ENCODE data around the gene TIMM17B. TPM values are rescaled to one million over a fixed set of nuclear protein-coding genes. Genes with fewer than 3 reads are reported as not detected.

TIMM17B gene
- total and polyA plus RNA-seq, 2 donors (not counting 1 experiment from before 2014, with no cell fraction given), result 50.0 to 63.9 TPM

- Histone ChIP-seq H4K20me1 (ENCODE audit: control insufficient read depth, insufficient read depth, low read length, poor library complexity, severe bottlenecking) (no peaks in the 10 kb centered on the region), H3K36me3 (replicated peaks in 1 of 2; ENCODE audit: control extremely low read depth in 1 of 2, control insufficient read depth in 1 of 2, extremely low read depth in 1 of 2, insufficient read depth in 2 of 2, low read length in 1 of 2) (no peaks in the 10 kb centered on the region), H3K27ac (ENCODE audit: low read length in 2 of 2) (no peak overlapping the region), H3K4me2 (replicated peaks; ENCODE audit: low read depth, low read length, poor library complexity, severe bottlenecking) (no peak overlapping the region), H3K79me2 (ENCODE audit: control insufficient read depth, insufficient read depth, low read length) (no peaks in the 10 kb centered on the region), H3K9me3 (ENCODE audit: control extremely low read depth in 1 of 3, control insufficient read depth in 2 of 3, insufficient read depth in 1 of 3, low read length in 2 of 3) (no peaks in the 10 kb centered on the region), H3K9ac (ENCODE audit: low read length) (no peak overlapping the region), H3K4me1 (ENCODE audit: control insufficient read depth in 2 of 2, insufficient read depth in 2 of 2, low read length in 2 of 2) (no peaks in the 10 kb centered on the region), H3K27me3 (replicated peaks in 1 of 4; ENCODE audit: control extremely low read depth in 1 of 4, control insufficient read depth in 3 of 4, insufficient read depth in 4 of 4, low read length in 3 of 4) (no peaks in the 10 kb centered on the region), H2AFZ (ENCODE audit: insufficient read depth, low read depth, low read length, poor library complexity, severe bottlenecking) (no peak overlapping the region), H3K4me3 (ENCODE audit: control extremely low read depth in 1 of 5, extremely low read depth in 1 of 5, insufficient read depth in 1 of 5, low read depth in 2 of 5, low read length in 4 of 5) (no peak overlapping the region)
- WGBS (ENCODE audit: insufficient coverage), result no CpG with 5 or more reads among the region's 1 CpG
- ATAC-seq (ENCODE audit: low read depth) (no peak), DNase-seq (no peak)
- H3K9me3 Mint-ChIP-seq (ENCODE audit: insufficient read depth), result no peaks in the 10 kb centered on the region
- POLR2A ChIA-PET, result no interaction called here
- CTCF ChIA-PET, result no interaction called here
- intact Hi-C loops (cut with micrococcal nuclease), result no loop called here
- no peaks in the 10 kb centered on the region for H3K4me1 Mint-ChIP-seq
- no peak overlapping the region for H3K27ac Mint-ChIP-seq
- H3K27me3 Mint-ChIP-seq, result peaks cover 5% of the 10 kb centered on the region
- H3K4me3 Mint-ChIP-seq, result no peak overlapping the region
- TF ChIP-seq EZH2 (IDR thresholded peaks at IDR 0.05; ENCODE audit: borderline replicate concordance, insufficient read depth, low read depth, low read length, poor library complexity, severe bottlenecking) (no peak), CTCF (IDR thresholded peaks at IDR 0.05) (no peak)
Measured at GRCh38 chrX:48848847-48849246, 48.7 kb downstream of the TIMM17B start.

Other genes with a start within 250 kb of the TIMM17B start
- gene WAS, start 214.0 kb downstream of the TIMM17B start, total RNA-seq, result 98.0 and 102 TPM in 2 replicates
- gene WAS, start 214.0 kb downstream of the TIMM17B start, polyA plus RNA-seq, result 88.7 and 93.8 TPM in 2 replicates
- 8.9 and 9.5 TPM in 2 replicates for gene SUV39H1, start 201.0 kb downstream of the TIMM17B start, total RNA-seq
- gene SUV39H1, start 201.0 kb downstream of the TIMM17B start, polyA plus RNA-seq, result 5.2 and 6.7 TPM in 2 replicates
- gene GLOD5, start 136.0 kb downstream of the TIMM17B start, total RNA-seq, result not detected in 2 replicates
- gene GLOD5, start 136.0 kb downstream of the TIMM17B start, polyA plus RNA-seq, result not detected in 2 replicates
- not detected in 2 replicates for gene GATA1, start 111.2 kb downstream of the TIMM17B start, total RNA-seq
- 0.16 TPM in 1 of 2 replicates, not detected in the other for gene GATA1, start 111.2 kb downstream of the TIMM17B start, polyA plus RNA-seq
- 168 and 170 TPM in 2 replicates for gene HDAC6, start 95.7 kb downstream of the TIMM17B start, total RNA-seq
- gene HDAC6, start 95.7 kb downstream of the TIMM17B start, polyA plus RNA-seq, result 125 and 137 TPM in 2 replicates
- not detected in 2 replicates for gene ERAS, start 71.3 kb downstream of the TIMM17B start, total RNA-seq
- gene ERAS, start 71.3 kb downstream of the TIMM17B start, polyA plus RNA-seq, result 0.09 and 0.19 TPM in 2 replicates
- gene PCSK1N, start 62.2 kb downstream of the TIMM17B start, total RNA-seq, result not detected in 2 replicates
- gene PCSK1N, start 62.2 kb downstream of the TIMM17B start, polyA plus RNA-seq, result 0.09 TPM in 1 of 2 replicates, not detected in the other
- 89.5 and 89.9 TPM in 2 replicates for gene PQBP1, start 162 bp upstream of the TIMM17B start, total RNA-seq
- 128 and 138 TPM in 2 replicates for gene PQBP1, start 162 bp upstream of the TIMM17B start, polyA plus RNA-seq
- 19.1 and 24.1 TPM in 2 replicates for gene SLC35A2, start 13.9 kb upstream of the TIMM17B start, total RNA-seq
- gene SLC35A2, start 13.9 kb upstream of the TIMM17B start, polyA plus RNA-seq, result 22.0 and 35.2 TPM in 2 replicates
- 315 and 323 TPM in 2 replicates for gene PIM2, start 21.3 kb upstream of the TIMM17B start, total RNA-seq
- 249 and 276 TPM in 2 replicates for gene PIM2, start 21.3 kb upstream of the TIMM17B start, polyA plus RNA-seq
- gene OTUD5, start 59.8 kb upstream of the TIMM17B start, total RNA-seq, result 101 and 105 TPM in 2 replicates
- gene OTUD5, start 59.8 kb upstream of the TIMM17B start, polyA plus RNA-seq, result 116 and 130 TPM in 2 replicates
- 1.5 and 2.3 TPM in 2 replicates for gene KCND1, start 74.1 kb upstream of the TIMM17B start, total RNA-seq
- 2.2 and 4.3 TPM in 2 replicates for gene KCND1, start 74.1 kb upstream of the TIMM17B start, polyA plus RNA-seq
- gene GRIPAP1, start 104.5 kb upstream of the TIMM17B start, total RNA-seq, result 143 and 150 TPM in 2 replicates
- gene GRIPAP1, start 104.5 kb upstream of the TIMM17B start, polyA plus RNA-seq, result 70.7 and 127 TPM in 2 replicates
- gene TFE3, start 145.6 kb upstream of the TIMM17B start, total RNA-seq, result 38.9 and 42.1 TPM in 2 replicates
- 21.0 and 31.1 TPM in 2 replicates for gene TFE3, start 145.6 kb upstream of the TIMM17B start, polyA plus RNA-seq
- 12.5 and 16.2 TPM in 2 replicates for gene CCDC120, start 161.2 kb upstream of the TIMM17B start, total RNA-seq
- gene CCDC120, start 161.2 kb upstream of the TIMM17B start, polyA plus RNA-seq, result 5.7 and 7.6 TPM in 2 replicates
- gene PRAF2, start 176.2 kb upstream of the TIMM17B start, total RNA-seq, result 19.0 and 22.5 TPM in 2 replicates
- 18.2 and 19.4 TPM in 2 replicates for gene PRAF2, start 176.2 kb upstream of the TIMM17B start, polyA plus RNA-seq
- 92.0 and 100 TPM in 2 replicates for gene WDR45, start 182.1 kb upstream of the TIMM17B start, total RNA-seq
- gene WDR45, start 182.1 kb upstream of the TIMM17B start, polyA plus RNA-seq, result 153 and 238 TPM in 2 replicates
- 16.8 and 18.7 TPM in 2 replicates for gene GPKOW, start 226.0 kb upstream of the TIMM17B start, total RNA-seq
- 8.7 and 12.9 TPM in 2 replicates for gene GPKOW, start 226.0 kb upstream of the TIMM17B start, polyA plus RNA-seq

Data from B cell (primary cell).